Epithelial cell of esophagus (primary cell): ENCODE measurements around the gene C1QTNF5.

Source experiments
- DNase-seq: peaks from one replicate; pipeline ENCODE4 v3.0.0; 2010; ENCODE audit warnings: low read depth
- H3K4me3 ChIP-seq: 2 replicates; pipeline ENCODE4 v1.5.1; 2011; ENCODE audit warnings: mild to moderate bottlenecking, low read length, control low read depth
- CTCF ChIP-seq: IDR thresholded peaks from 2 replicates; pipeline ENCODE4 v1.5.1; 2011; ENCODE audit warnings: low read depth, mild to moderate bottlenecking, low read length, control low read depth, inconsistent platforms; ENCODE audit not compliant: insufficient read depth; ENCODE audit errors: missing control alignments

The C1QTNF5 gene

GRCh38 chr11:119365071-119365591 lies 24.4 kb upstream of the C1QTNF5 start:
- no peak overlapping the region for H3K4me3 ChIP-seq
- no peak for TF ChIP-seq CTCF
- DNase-seq = no peak

- no peak for TF ChIP-seq CTCF
- peak overlapping the region; percentile 10 for H3K4me3 ChIP-seq
- peak; percentile 57 for DNase-seq
These were observed 23.3 kb upstream of the C1QTNF5 start for GRCh38 chr11:119363851-119364590.

GRCh38 chr11:119363081-119363850 lies 22.6 kb upstream of the C1QTNF5 start:
- no peak overlapping the region for H3K4me3 ChIP-seq
- no peak for DNase-seq
- no peak for TF ChIP-seq CTCF

- no peak for DNase-seq
- TF ChIP-seq CTCF = no peak
- H3K4me3 ChIP-seq = no peak overlapping the region
These were observed 22.0 kb upstream of the C1QTNF5 start for GRCh38 chr11:119362741-119363080.

GRCh38 chr11:119361941-119362725 lies 21.4 kb upstream of the C1QTNF5 start:
- TF ChIP-seq CTCF = no peak
- no peak for DNase-seq
- H3K4me3 ChIP-seq = no peak overlapping the region

- H3K4me3 ChIP-seq = no peak overlapping the region
- no peak for TF ChIP-seq CTCF
- DNase-seq = peak; percentile 97
These were observed 20.5 kb upstream of the C1QTNF5 start for GRCh38 chr11:119361056-119361787.
